Measurements from ENCODE around the gene ANXA1.
"Not testable (repeated sequence)": the region's sequence is repeated elsewhere in the genome, so short reads cannot be mapped to it uniquely, and the experiment has no call there.

DNA sequence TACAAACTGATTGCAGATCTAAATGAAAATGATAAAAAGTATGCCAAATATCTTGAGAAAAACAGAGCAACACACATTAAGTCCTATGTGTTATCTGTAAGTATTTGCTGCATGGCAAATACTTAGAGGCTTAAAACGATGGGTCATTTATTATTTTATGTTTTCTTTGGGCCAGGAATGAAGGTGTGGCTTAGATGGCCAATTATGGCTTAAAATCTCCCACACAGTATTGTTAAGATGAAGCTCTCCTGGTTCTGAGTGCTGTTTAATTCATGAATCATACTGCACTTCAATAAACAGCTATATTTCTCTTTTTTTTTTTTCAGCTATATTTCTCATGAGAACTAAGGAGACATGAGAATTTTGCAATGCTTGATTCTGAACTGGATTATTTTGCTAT, 39.4 kb downstream of the ANXA1 start:
- TF ChIP-seq, protein P1, sequence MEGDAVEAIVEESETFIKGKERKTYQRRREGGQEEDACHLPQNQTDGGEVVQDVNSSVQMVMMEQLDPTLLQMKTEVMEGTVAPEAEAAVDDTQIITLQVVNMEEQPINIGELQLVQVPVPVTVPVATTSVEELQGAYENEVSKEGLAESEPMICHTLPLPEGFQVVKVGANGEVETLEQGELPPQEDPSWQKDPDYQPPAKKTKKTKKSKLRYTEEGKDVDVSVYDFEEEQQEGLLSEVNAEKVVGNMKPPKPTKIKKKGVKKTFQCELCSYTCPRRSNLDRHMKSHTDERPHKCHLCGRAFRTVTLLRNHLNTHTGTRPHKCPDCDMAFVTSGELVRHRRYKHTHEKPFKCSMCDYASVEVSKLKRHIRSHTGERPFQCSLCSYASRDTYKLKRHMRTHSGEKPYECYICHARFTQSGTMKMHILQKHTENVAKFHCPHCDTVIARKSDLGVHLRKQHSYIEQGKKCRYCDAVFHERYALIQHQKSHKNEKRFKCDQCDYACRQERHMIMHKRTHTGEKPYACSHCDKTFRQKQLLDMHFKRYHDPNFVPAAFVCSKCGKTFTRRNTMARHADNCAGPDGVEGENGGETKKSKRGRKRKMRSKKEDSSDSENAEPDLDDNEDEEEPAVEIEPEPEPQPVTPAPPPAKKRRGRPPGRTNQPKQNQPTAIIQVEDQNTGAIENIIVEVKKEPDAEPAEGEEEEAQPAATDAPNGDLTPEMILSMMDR (IDR thresholded peaks at IDR 0.05 in 8 of 11, conservative IDR thresholded peaks at IDR 0.05 in 3 of 11): not testable (repeated sequence)
- not testable (repeated sequence) for TF ChIP-seq POLR2A, POLR2AphosphoS5 (IDR thresholded peaks at IDR 0.05)
